Erythroblast (primary cell): Measurements from ENCODE around the gene CCDC85B.
A peak's percentile ranks its signal among the peaks of the same experiment; 100 is the strongest.

ENCODE experiments used
- DNase-seq, 2 experiments: peaks; one replicate each; lab custom pipeline; 2025; lab: John Stamatoyannopoulos, UW
- GATA1 ChIP-seq: IDR thresholded peaks from 2 replicates; pipeline ENCODE4 v1.6.1; 2011; ENCODE audit warnings: low read depth, mild to moderate bottlenecking, control low read depth, low read length, moderate library complexity
- POLR2A ChIP-seq: IDR thresholded peaks from 2 replicates; pipeline ENCODE4 v1.6.1; 2011; ENCODE audit warnings: mild to moderate bottlenecking, low read length

Gene CCDC85B

DNA sequence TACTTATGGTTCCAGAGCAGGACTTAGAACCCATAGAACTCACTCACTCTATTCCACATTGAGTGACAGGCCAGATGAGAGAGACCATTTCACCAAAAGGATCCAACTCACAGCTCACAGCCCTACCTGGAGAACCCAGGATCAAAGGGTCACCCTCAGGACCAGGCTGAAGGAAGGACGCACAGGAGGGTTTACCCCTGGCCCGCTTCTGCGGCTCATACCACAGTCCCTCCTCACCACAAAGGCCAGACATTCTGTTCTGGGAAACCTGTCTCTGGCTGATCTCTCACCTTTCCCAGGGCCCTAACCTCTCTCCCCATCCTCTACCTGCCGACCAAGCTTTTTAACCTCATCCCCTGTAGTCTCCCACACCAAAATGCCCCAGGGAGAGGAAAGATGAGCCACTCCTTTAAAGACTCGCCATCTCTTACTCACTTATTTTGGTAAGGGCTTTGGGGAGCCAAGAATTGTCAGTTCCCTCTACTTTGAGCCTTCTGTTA, 5.1 kb downstream of the CCDC85B start:
- no peak for DNase-seq
- no peak for TF ChIP-seq GATA1
- TF ChIP-seq POLR2A: no peak

DNA sequence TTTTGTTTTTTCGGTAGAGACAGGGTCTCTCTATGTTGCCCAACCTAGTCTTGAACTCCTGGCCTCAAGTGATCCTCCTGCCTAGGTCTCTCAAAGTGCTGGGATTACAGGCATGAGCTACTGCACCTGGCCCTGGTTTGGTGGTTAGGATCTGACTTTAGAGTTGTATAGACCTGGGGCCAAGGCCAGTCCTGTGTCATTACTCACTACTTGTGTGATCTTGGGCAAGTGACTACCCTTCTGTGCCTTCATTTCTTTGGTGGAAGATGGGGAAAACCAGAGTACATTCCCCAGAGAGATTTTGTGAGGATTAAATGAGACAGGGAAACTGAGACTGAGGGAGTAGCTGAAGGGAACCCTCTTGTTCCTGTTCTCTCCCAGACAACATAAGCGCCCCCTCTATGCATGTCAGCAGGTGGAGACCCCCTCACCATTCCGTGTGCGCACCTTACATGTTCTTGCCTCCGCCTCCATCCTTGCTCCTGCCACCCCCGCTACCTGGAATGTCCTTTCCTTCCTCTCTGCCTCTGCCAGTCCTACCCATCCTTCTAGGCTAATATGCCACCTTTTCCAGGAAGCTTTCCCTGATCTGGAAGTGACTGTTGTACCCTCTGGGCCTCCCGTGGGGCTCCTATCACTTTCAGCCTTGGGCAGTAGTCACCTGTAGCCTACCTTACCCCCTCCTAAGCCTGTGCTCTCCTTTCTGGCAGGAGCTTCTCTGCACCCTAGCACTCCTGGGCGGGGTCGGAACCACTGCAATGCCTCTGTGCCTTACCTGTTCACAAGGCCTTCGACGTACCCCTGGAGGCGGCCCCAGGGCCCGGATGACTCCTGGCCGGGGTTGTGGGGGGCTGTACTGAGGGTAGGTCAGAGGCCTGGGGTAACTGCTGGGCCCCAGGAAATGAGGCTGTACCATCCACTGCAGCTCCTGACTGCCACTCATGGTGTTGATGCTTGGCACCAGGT, 5.8 kb downstream of the CCDC85B start:
- no peak for DNase-seq
- TF ChIP-seq GATA1 (no peak), POLR2A (peak; percentile 35)

DNA sequence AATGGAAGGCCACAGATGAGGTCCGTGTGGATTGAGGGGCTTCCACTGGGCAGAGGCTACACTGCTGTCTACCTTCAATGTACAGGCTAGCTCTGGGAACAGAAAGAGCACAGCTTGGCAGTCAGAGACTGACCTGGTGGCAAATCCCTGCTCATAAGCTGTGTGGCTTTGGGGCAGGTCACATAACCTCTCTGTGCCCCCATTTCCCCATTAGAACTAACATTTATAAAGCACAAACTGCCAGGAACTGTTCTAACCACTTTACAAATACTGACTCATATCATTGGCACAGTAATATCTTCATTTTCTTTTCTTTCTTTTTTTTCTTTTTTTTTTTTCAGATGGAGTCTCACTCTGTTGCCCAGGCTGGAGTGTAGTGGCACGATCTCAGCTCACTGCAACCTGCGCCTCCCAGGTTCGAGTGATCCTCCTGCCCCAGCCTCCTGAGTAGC, 6.6 kb downstream of the CCDC85B start:
- TF ChIP-seq GATA1 (no peak), POLR2A (no peak)
- DNase-seq: no peak

DNA sequence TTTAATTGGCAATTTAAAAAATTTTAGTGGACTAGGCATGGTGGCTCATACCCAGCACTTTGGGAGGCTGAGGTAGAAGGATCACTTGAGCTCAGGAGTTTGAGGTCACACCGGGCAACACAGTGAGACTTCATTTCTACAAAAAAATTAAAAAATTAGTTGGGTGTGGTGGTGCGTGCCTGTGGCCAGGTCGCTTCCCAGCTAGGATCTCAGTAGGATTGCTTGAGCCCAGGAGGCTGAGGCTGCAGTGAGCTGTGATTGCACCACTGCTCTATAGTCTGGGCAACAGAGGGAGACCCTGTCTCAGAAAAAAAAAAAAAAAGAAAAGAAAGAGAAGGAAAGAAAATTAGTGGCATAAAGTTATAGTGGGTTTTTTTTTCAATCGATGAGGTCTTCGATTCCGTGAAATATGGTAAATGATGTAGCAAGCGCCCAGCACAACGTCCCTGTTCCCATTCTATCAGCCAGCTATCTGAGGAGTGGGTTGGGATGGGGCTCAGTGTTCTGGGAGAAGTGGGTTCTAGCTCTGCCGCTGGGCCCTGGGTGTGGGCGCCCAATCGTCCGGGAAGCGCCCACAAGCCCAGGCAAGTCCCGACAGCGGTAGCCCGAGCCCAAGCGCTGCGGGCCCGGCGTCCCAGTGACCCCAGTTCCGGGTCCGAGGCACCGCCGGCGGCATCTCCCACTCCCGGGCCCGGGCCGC, 8.3 kb downstream of the CCDC85B start:
- TF ChIP-seq POLR2A (peak; percentile 65), GATA1 (no peak)
- DNase-seq: peak in 1 of 2 experiments; percentile 54

DNA sequence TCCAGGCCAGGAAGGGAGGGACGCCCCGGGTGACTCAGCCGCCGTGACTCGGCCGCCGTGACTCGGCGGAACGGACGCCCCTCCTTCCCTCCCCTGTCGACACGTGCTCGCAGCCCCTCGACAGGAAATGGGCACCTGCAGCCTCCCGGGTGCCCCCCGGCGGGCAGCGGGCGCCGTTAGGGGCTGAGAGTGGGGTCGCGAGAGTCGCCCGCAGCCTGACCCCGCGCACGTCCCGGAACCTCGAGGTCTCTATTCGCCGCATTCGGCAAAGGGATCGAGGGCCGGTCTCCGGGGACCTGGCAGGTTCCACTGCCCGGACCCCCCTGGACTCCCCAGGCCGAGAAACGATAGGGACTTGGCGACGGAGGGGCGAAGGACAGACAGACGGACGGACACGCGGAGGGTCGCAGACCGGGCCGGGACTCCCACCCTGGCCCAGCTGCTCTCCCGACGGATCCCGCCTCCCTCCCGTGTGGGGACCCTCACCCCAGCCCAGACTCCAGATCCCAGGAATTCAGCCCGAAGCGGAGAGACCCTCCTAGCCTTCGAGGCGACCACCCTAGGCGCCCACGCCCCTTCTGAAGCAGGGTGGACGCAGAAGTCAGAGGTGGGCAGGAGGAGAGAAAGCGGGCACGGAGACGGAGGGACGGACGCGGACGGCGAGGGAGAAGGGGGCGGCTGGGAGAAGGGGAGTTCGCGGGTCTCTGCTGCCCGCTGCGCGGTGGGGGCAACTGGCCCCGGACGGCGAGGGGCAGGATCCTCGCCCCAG, 9.1 kb downstream of the CCDC85B start:
- DNase-seq: peak; percentile 87 to 95
- TF ChIP-seq POLR2A (no peak), GATA1 (no peak)

DNA sequence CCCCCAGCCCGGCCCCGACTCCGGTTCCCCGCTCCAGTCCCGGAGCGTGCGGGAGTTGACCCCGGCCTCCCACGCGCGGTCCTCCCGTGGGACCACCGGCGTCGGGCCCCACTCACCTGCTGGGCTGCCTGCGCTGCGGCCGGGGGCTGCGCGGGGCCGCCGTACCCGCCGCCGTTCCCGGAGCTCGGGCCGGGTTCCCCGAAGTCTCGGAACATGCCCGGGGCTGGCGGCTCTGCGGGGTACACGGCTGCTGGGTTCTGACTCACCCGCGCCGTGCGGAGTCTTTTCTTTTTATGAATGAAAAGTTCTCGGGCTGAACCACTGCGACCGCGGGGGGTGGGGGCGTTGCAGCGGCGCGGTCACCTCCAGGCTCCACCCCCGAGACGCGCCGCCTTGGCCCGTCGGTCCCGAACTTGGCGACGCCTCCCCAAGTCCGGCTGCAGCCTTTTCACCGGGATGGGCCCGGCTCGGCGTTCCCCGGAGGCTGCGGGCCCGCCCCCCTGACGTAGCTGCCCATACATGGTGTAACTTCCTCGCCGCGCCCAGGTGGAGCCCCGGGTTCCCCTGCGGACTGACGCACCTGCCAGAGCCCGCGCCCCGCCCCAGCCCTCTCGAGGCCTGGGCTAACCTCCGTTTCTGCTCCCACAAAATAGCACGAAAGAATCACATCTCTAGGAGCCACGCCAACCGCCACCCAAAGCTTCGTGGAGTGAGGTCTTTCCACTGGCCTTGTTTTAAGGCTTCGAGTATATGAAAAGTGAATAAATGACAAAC, 9.8 kb downstream of the CCDC85B start, which contains the start of gene FOSL1:
Gene FOSL1 (minus strand): TSS at position 264 of the 774 bp plus-strand sequence. CDS start 49 bp downstream, at position 215.
- TF ChIP-seq POLR2A (peak; percentile 83), GATA1 (no peak)
- DNase-seq: peak; percentile 95 to 97

DNA sequence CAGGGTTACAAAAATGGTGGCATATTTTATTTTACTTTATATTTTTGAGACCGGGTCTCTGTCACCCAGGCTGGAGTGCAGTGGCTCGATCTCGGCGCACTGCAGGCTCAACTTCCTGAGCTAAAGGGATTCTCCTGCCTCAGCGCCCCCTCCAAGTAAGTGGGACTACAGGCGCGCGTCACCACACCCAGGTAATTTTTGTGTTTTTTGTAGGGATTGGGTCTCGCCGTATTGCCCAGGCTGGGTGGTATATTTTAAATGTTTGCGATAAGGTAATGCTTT, 10.4 kb downstream of the CCDC85B start:
- DNase-seq: no peak
- TF ChIP-seq GATA1 (no peak), POLR2A (no peak)

DNA sequence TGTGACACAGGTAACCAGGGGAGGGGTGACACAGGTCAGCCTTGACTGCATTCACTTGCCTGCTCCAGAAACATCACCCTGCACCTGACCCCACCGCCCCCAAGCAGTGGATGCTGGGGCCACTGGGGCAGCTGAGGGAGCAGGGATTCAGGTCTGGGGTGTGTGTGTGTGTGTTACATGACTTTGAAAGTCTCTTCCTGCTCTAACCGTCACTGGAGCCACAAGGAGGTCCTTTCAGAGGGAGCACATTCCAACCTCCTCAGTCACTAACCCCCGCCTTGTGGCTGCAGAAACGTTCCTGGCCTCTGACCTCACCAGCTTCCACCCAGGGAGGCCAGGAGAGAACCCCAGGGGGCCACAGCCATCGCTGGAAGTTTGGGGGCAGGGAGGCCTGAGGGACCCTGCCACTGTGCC, 12.6 kb downstream of the CCDC85B start:
- no peak for TF ChIP-seq POLR2A
- no peak for TF ChIP-seq GATA1
- DNase-seq: no peak

DNA sequence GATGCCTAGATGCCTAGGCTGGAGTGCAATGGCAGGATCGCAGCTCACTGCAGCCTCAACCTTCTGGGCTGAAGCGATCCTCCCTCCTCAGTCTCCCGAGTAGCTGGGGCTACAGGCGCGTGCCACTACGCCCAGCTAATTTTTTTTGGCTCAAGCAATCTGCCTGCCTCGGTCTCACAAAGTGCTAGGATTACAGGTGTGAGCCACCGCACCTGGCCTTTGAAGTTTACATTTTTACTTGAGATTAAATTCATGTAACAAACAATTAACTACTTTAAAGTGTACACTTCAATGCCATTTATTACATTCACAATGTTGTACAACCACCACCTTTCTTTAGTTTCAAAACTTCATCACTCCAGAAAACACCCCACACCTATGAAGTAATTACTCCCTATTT, 13.2 kb downstream of the CCDC85B start:
- TF ChIP-seq GATA1: no peak

DNA sequence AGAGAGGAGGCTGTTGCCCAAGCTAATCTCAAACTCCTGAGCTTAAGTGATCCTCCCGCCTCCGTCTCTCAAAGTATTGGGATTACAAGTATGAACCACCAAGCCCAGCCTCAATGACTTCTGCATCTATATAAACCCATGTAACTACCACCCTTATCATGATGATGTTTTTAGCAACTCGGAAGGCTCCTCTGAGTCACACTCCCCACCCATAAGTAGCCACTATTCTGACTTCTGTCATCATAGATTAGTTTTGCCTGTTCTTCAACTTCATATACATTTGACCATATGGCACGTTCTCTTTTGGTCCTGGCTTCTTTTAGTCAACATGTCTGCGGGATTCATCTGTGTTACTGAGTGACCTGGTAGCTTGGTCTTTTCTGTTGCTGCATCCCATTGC, 16.1 kb downstream of the CCDC85B start:
- DNase-seq: peak; percentile 90 to 91

More for the DNA sequence above, 13.2 kb downstream of the CCDC85B start:
- no peak for DNase-seq

DNA sequence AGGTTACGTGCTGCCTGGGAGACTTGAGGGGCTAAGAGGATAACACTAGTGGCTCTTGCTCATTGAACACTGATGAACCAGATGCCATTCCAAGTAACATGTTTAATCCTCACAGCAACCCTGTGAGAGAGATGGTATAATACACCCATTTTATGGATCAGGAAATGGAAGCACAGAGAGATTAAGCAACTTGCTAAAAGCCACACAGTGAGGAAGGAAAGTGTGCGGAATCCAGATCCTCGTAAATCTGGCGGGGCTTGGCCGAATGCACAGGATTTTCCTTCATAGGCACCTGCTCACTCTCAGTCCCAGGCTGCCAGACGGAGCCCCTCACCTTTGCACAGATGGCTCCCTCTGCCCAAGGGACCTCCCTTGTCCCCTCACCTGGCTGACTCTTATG, 17.4 kb downstream of the CCDC85B start:
- TF ChIP-seq POLR2A: no peak
- TF ChIP-seq GATA1: no peak
- no peak for DNase-seq

More for the DNA sequence above, 16.1 kb downstream of the CCDC85B start:
- TF ChIP-seq GATA1 (no peak), POLR2A (peak; percentile 36)
